ENCODE measurements around the gene PPP2R5E.

GRCh38 chr14:63393012-63393411 is 150.2 kb downstream of the PPP2R5E start:
- no peak for TF ChIP-seq CTCF (conservative IDR thresholded peaks at IDR 0.05 in 1 of 2, IDR thresholded peaks at IDR 0.05 in 1 of 2; ENCODE audit: low read depth in 1 of 2, low read length in 2 of 2)
- TF ChIP-seq EZH2 (IDR thresholded peaks at IDR 0.05; ENCODE audit: low read length, missing control alignments) = no peak
